ENCODE data around the gene ZNF132.

ZNF132 gene

DNA sequence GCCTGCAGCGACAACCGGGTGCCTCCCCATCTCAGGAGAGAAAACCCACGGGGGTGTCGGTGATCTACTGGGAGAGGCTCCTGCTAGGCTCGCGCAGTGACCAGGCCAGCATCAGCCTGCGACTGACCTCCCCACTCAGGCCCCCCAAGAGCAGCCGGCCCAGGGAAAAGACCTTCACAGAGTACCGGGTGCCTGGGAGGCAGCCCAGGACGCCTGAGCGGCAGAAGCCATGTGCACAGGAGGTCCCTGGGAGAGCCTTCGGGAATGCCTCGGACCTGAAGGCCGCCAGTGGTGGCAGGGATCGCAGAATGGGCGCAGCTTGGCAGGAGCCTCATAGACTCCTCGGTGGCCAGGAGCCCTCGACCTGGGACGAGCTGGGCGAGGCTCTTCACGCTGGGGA, 15.4 kb upstream of the ZNF132 start:
- H3K27me3 ChIP-seq (ENCODE audit: control insufficient read depth in 1 of 2, insufficient read depth in 1 of 2, low read length in 2 of 2): no peaks in the 10 kb centered on the region
- no peak overlapping the region for H2BK5ac ChIP-seq (ENCODE audit: low read depth, low read length, poor library complexity, severe bottlenecking)
- no peak overlapping the region for H2BK12ac ChIP-seq (ENCODE audit: low read length in 2 of 2)
- peaks cover 5% of the 10 kb centered on the region for H3K4me1 ChIP-seq (ENCODE audit: control insufficient read depth, insufficient read depth, low read depth, low read length)
- no peak overlapping the region for H2BK15ac ChIP-seq (ENCODE audit: low read depth, poor library complexity, severe bottlenecking)
- H2AK5ac ChIP-seq (ENCODE audit: low read length, severe bottlenecking): no peak overlapping the region
- no peak overlapping the region for H4K91ac ChIP-seq (ENCODE audit: low read length)
- no peak overlapping the region for H3K4me3 ChIP-seq (ENCODE audit: insufficient read depth in 1 of 2, low read depth in 1 of 2, low read length in 2 of 2)
- 97% methylated on average over 11 of the region's 21 CpGs for WGBS
- H3K36me3 ChIP-seq (ENCODE audit: control insufficient read depth in 1 of 2, insufficient read depth in 2 of 2, low read depth in 1 of 2, low read length in 2 of 2): peaks cover 35 to 37% of the 10 kb centered on the region in 2 experiments
- no peak overlapping the region for H3K23ac ChIP-seq (ENCODE audit: low read length in 2 of 2)
- H3K79me1 ChIP-seq (replicated peaks; ENCODE audit: low read length, poor library complexity, severe bottlenecking): peaks cover 15% of the 10 kb centered on the region
- no peak overlapping the region for H3K18ac ChIP-seq (ENCODE audit: low read depth in 1 of 2, low read length in 2 of 2)
- H3K27ac ChIP-seq (ENCODE audit: low read length, poor library complexity, severe bottlenecking): no peak overlapping the region
- no peak overlapping the region for H4K8ac ChIP-seq (ENCODE audit: low read length)
- DNase-seq: no peak
- H3K14ac ChIP-seq (ENCODE audit: low read length in 2 of 2): no peak overlapping the region
- no peak overlapping the region for H3K4ac ChIP-seq (ENCODE audit: low read depth in 1 of 2, low read length in 2 of 2)
- no peak overlapping the region for H3K9ac ChIP-seq (ENCODE audit: low read length)
- no peaks in the 10 kb centered on the region for H3K9me3 ChIP-seq (ENCODE audit: control insufficient read depth, low read length)
- no peak overlapping the region for H3K4me2 ChIP-seq (ENCODE audit: low read length, poor library complexity, severe bottlenecking)
- no peak overlapping the region for H2AFZ ChIP-seq (ENCODE audit: low read depth, low read length)
- no peak overlapping the region for H2BK120ac ChIP-seq (ENCODE audit: low read depth, low read length)

DNA sequence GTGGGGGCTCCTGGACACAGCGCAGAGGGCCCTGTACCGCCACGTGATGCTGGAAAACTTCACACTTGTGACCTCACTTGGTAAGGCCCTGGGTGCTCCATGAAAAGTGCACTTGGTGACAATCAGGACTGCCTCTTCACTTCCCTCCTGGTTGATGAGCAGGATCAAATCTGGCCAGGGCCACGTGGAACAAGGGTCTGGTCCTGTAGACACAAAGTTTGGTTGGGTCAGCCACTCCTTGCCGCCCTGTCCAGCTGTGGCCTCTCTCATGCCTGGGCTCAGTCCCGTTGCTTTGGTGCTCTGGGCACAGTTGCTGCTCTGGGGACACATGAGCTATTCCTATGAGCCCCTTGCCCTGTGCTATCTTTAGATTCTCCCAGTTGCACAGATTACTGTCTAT, 13.8 kb upstream of the ZNF132 start:
- no peak overlapping the region for H3K4me2 ChIP-seq (ENCODE audit: low read length, poor library complexity, severe bottlenecking)
- no peak overlapping the region for H2BK15ac ChIP-seq (ENCODE audit: low read depth, poor library complexity, severe bottlenecking)
- H3K27me3 ChIP-seq (ENCODE audit: control insufficient read depth in 1 of 2, insufficient read depth in 1 of 2, low read length in 2 of 2): no peaks in the 10 kb centered on the region
- 94% methylated on average over 6 of the region's 6 CpGs for WGBS
- H4K91ac ChIP-seq (ENCODE audit: low read length): no peak overlapping the region
- H3K4me3 ChIP-seq (ENCODE audit: insufficient read depth in 1 of 2, low read depth in 1 of 2, low read length in 2 of 2): no peak overlapping the region
- H3K27ac ChIP-seq (ENCODE audit: low read length, poor library complexity, severe bottlenecking): no peak overlapping the region
- no peak overlapping the region for H2BK5ac ChIP-seq (ENCODE audit: low read depth, low read length, poor library complexity, severe bottlenecking)
- peaks cover 32 to 37% of the 10 kb centered on the region in 2 experiments for H3K36me3 ChIP-seq (ENCODE audit: control insufficient read depth in 1 of 2, insufficient read depth in 2 of 2, low read depth in 1 of 2, low read length in 2 of 2)
- no peak overlapping the region for H3K9ac ChIP-seq (ENCODE audit: low read length)
- H3K23ac ChIP-seq (ENCODE audit: low read length in 2 of 2): no peak overlapping the region
- H2AFZ ChIP-seq (ENCODE audit: low read depth, low read length): no peak overlapping the region
- H3K14ac ChIP-seq (ENCODE audit: low read length in 2 of 2): no peak overlapping the region
- H4K8ac ChIP-seq (ENCODE audit: low read length): no peak overlapping the region
- H3K79me1 ChIP-seq (replicated peaks; ENCODE audit: low read length, poor library complexity, severe bottlenecking): peaks cover 15% of the 10 kb centered on the region
- H2AK5ac ChIP-seq (ENCODE audit: low read length, severe bottlenecking): no peak overlapping the region
- no peak overlapping the region for H3K4ac ChIP-seq (ENCODE audit: low read depth in 1 of 2, low read length in 2 of 2)
- H3K18ac ChIP-seq (ENCODE audit: low read depth in 1 of 2, low read length in 2 of 2): no peak overlapping the region
- peaks cover 5% of the 10 kb centered on the region for H3K4me1 ChIP-seq (ENCODE audit: control insufficient read depth, insufficient read depth, low read depth, low read length)
- no peak overlapping the region for H2BK12ac ChIP-seq (ENCODE audit: low read length in 2 of 2)
- H3K9me3 ChIP-seq (ENCODE audit: control insufficient read depth, low read length): no peaks in the 10 kb centered on the region
- no peak overlapping the region for H2BK120ac ChIP-seq (ENCODE audit: low read depth, low read length)
- DNase-seq: no peak

GRCh38 chr19:58451358-58452101, 11.6 kb upstream of the ZNF132 start, which contains the start of gene ZNF324B:
ZNF324B (plus strand) TSS chr19:58451622; CDS start chr19:58453702, 2,080 bp downstream.
- H3K18ac ChIP-seq (ENCODE audit: low read depth in 1 of 2, low read length in 2 of 2): peak within 1 kb of the TSS; percentile 37 to 45
- H3K27ac ChIP-seq (ENCODE audit: low read length, poor library complexity, severe bottlenecking): no peak within 1 kb of the TSS
- no peak within 1 kb of the TSS for H2AK5ac ChIP-seq (ENCODE audit: low read length, severe bottlenecking)
- H3K4ac ChIP-seq (ENCODE audit: low read depth in 1 of 2, low read length in 2 of 2): no peak within 1 kb of the TSS
- H2BK5ac ChIP-seq (ENCODE audit: low read depth, low read length, poor library complexity, severe bottlenecking): no peak within 1 kb of the TSS
- H3K9ac ChIP-seq (ENCODE audit: low read length): peak within 1 kb of the TSS; percentile 88
- peaks cover 10% of the 10 kb centered on the region for H3K79me1 ChIP-seq (replicated peaks; ENCODE audit: low read length, poor library complexity, severe bottlenecking)
- H3K4me1 ChIP-seq (ENCODE audit: control insufficient read depth, insufficient read depth, low read depth, low read length): peaks cover 5% of the 10 kb centered on the region
- DNase-seq: peak; percentile 97
- no peaks in the 10 kb centered on the region for H3K27me3 ChIP-seq (ENCODE audit: control insufficient read depth in 1 of 2, insufficient read depth in 1 of 2, low read length in 2 of 2)
- H3K4me3 ChIP-seq (ENCODE audit: insufficient read depth in 1 of 2, low read depth in 1 of 2, low read length in 2 of 2): peak within 1 kb of the TSS; percentile 84 to 88
- peak within 1 kb of the TSS; percentile 83 for H2AFZ ChIP-seq (ENCODE audit: low read depth, low read length)
- H4K8ac ChIP-seq (ENCODE audit: low read length): peak within 1 kb of the TSS; percentile 27
- no peaks in the 10 kb centered on the region for H3K9me3 ChIP-seq (ENCODE audit: control insufficient read depth, low read length)
- no peak within 1 kb of the TSS for H2BK12ac ChIP-seq (ENCODE audit: low read length in 2 of 2)
- H3K36me3 ChIP-seq (ENCODE audit: control insufficient read depth in 1 of 2, insufficient read depth in 2 of 2, low read depth in 1 of 2, low read length in 2 of 2): peaks cover 20 to 27% of the 10 kb centered on the region in 2 experiments
- H3K14ac ChIP-seq (ENCODE audit: low read length in 2 of 2): peak within 1 kb of the TSS in 1 of 2 experiments; percentile 6
- peak within 1 kb of the TSS; percentile 99 for H3K4me2 ChIP-seq (ENCODE audit: low read length, poor library complexity, severe bottlenecking)
- under 1% methylated on average over 77 of the region's 79 CpGs for WGBS
- H3K23ac ChIP-seq (ENCODE audit: low read length in 2 of 2): peak within 1 kb of the TSS in 1 of 2 experiments; percentile 27
- no peak within 1 kb of the TSS for H4K91ac ChIP-seq (ENCODE audit: low read length)
- H2BK15ac ChIP-seq (ENCODE audit: low read depth, poor library complexity, severe bottlenecking): no peak within 1 kb of the TSS
- no peak within 1 kb of the TSS for H2BK120ac ChIP-seq (ENCODE audit: low read depth, low read length)

DNA sequence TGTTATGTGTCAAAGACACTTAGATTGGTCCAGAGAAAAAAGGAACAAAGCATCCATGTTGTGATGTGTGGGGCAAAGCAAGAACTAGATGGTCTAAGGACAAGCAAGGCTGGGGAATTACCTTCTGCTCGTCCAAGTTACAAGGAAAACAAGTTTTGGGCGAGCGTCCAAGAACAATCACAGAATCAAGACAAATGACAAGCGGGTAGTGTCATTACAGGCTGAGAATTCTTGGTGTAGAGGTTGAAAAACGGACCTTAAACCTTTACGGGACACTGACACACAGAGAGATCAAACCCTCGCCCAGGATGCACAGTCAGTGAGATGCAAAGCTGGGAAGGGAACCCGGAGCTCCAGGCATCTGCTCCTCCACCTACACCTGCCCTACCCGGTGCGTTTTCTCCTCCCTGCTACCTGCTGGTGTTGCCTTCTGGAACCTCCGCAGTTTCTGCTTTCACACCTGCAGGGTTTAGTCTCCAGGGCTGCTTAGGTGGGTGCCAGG, 11.0 kb upstream of the ZNF132 start:
- whole genome bisulfite sequencing: 16% methylated on average over 11 of the region's 11 CpGs
- H3K14ac ChIP-seq (ENCODE audit: low read length in 2 of 2): no peak overlapping the region
- H2AK5ac ChIP-seq (ENCODE audit: low read length, severe bottlenecking): no peak overlapping the region
- H3K36me3 ChIP-seq (ENCODE audit: control insufficient read depth in 1 of 2, insufficient read depth in 2 of 2, low read depth in 1 of 2, low read length in 2 of 2): peaks cover 14 to 20% of the 10 kb centered on the region in 2 experiments
- H2AFZ ChIP-seq (ENCODE audit: low read depth, low read length): peak overlapping the region; percentile 83
- H3K4me1 ChIP-seq (ENCODE audit: control insufficient read depth, insufficient read depth, low read depth, low read length): peaks cover 5% of the 10 kb centered on the region
- H3K4me2 ChIP-seq (ENCODE audit: low read length, poor library complexity, severe bottlenecking): peak overlapping the region; percentile 99
- H2BK12ac ChIP-seq (ENCODE audit: low read length in 2 of 2): no peak overlapping the region
- peaks cover 9% of the 10 kb centered on the region for H3K79me1 ChIP-seq (replicated peaks; ENCODE audit: low read length, poor library complexity, severe bottlenecking)
- H4K8ac ChIP-seq (ENCODE audit: low read length): peak overlapping the region; percentile 7
- no peak overlapping the region for H2BK5ac ChIP-seq (ENCODE audit: low read depth, low read length, poor library complexity, severe bottlenecking)
- no peak overlapping the region for H3K18ac ChIP-seq (ENCODE audit: low read depth in 1 of 2, low read length in 2 of 2)
- no peak overlapping the region for H3K4ac ChIP-seq (ENCODE audit: low read depth in 1 of 2, low read length in 2 of 2)
- peak overlapping the region; percentile 84 to 88 for H3K4me3 ChIP-seq (ENCODE audit: insufficient read depth in 1 of 2, low read depth in 1 of 2, low read length in 2 of 2)
- no peaks in the 10 kb centered on the region for H3K9me3 ChIP-seq (ENCODE audit: control insufficient read depth, low read length)
- no peak overlapping the region for H2BK120ac ChIP-seq (ENCODE audit: low read depth, low read length)
- DNase-seq: no peak
- no peak overlapping the region for H3K23ac ChIP-seq (ENCODE audit: low read length in 2 of 2)
- H3K27ac ChIP-seq (ENCODE audit: low read length, poor library complexity, severe bottlenecking): no peak overlapping the region
- H4K91ac ChIP-seq (ENCODE audit: low read length): no peak overlapping the region
- peaks cover 4% of the 10 kb centered on the region in 2 experiments for H3K27me3 ChIP-seq (ENCODE audit: control insufficient read depth in 1 of 2, insufficient read depth in 1 of 2, low read length in 2 of 2)
- H2BK15ac ChIP-seq (ENCODE audit: low read depth, poor library complexity, severe bottlenecking): no peak overlapping the region
- peak overlapping the region; percentile 88 for H3K9ac ChIP-seq (ENCODE audit: low read length)

All from mesenchymal stem cell (in vitro differentiated cells and primary cell).